ENCODE measurements around the gene EIF4G3. TPM values are rescaled to one million over a fixed set of nuclear protein-coding genes. Genes with fewer than 3 reads are reported as not detected.
"Not testable (repeated sequence)": the region's sequence is repeated elsewhere in the genome, so short reads cannot be mapped to it uniquely, and the experiment has no call there.

EIF4G3 gene
- total and polyA plus RNA-seq, 2 donors (not counting 1 experiment from before 2014, with no cell fraction given), result 33.6 to 76.0 TPM

DNA sequence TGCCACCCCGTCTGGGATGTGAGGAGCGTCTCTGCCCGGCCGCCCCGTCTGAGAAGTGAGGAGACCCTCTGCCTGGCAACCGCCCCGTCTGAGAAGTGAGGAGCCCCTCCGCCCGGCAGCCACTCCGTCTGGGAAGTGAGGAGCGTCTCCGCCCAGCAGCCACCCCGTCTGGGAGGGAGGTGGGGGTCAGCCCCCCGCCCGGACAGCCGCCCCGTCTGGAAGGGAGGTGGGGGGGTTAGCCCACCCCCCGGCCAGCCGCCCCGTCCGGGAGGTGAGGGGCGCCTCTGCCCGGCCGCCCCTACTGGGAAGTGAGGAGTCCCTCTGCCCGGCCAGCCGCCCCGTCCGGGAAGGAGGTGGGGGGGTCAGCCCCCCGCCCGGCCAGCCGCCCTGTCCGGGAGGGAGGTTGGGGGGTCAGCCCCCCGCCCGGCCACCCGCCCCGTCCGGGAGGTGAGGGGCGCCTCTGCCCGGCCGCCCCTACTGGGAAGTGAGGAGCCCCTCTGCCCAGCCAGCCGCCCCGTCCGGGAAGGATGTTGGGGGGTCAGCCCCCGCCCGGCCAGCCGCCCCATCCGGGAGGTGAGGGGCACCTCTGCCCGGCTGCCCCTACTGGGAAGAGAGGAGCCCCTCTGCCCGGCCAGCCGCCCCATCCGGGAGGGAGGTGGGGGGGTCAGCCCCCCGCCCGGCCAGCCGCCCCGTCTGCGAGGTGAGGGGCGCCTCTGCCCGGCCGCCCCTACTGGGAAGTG, 123.3 kb downstream of the EIF4G3 start:
- Histone ChIP-seq H3K79me2 (ENCODE audit: control insufficient read depth, insufficient read depth, low read length) (peaks cover 25% of the 10 kb centered on the region), H3K4me1 (ENCODE audit: control insufficient read depth in 2 of 2, insufficient read depth in 2 of 2, low read length in 2 of 2) (peaks cover 7 to 11% of the 10 kb centered on the region in 2 donors)
- DNase-seq; H3K4me3 Mint-ChIP-seq; POLR2A ChIA-PET; intact Hi-C loops (cut with micrococcal nuclease); H3K27ac Mint-ChIP-seq; H3K9me3 Mint-ChIP-seq (ENCODE audit: insufficient read depth); H3K27ac ChIP-seq (ENCODE audit: low read length in 2 of 2); H4K20me1 ChIP-seq (ENCODE audit: control insufficient read depth, insufficient read depth, low read length, poor library complexity, severe bottlenecking); ATAC-seq (ENCODE audit: low read depth); H3K9me3 ChIP-seq (ENCODE audit: control extremely low read depth in 1 of 3, control insufficient read depth in 2 of 3, insufficient read depth in 1 of 3, low read length in 2 of 3); H2AFZ ChIP-seq (ENCODE audit: insufficient read depth, low read depth, low read length, poor library complexity, severe bottlenecking); H3K9ac ChIP-seq (ENCODE audit: low read length); H3K27me3 ChIP-seq (replicated peaks in 1 of 4; ENCODE audit: control extremely low read depth in 1 of 4, control insufficient read depth in 3 of 4, insufficient read depth in 4 of 4, low read length in 3 of 4); CTCF ChIA-PET; H3K4me3 ChIP-seq (ENCODE audit: control extremely low read depth in 1 of 5, extremely low read depth in 1 of 5, insufficient read depth in 1 of 5, low read depth in 2 of 5, low read length in 4 of 5); H3K36me3 ChIP-seq (replicated peaks in 1 of 2; ENCODE audit: control extremely low read depth in 1 of 2, control insufficient read depth in 1 of 2, extremely low read depth in 1 of 2, insufficient read depth in 2 of 2, low read length in 1 of 2); H3K27me3 Mint-ChIP-seq; H3K4me2 ChIP-seq (replicated peaks; ENCODE audit: low read depth, low read length, poor library complexity, severe bottlenecking): not testable (repeated sequence)
- 98% methylated on average over 13 of the region's 59 CpGs for WGBS (ENCODE audit: insufficient coverage)
- peaks cover 12% of the 10 kb centered on the region for H3K4me1 Mint-ChIP-seq

DNA sequence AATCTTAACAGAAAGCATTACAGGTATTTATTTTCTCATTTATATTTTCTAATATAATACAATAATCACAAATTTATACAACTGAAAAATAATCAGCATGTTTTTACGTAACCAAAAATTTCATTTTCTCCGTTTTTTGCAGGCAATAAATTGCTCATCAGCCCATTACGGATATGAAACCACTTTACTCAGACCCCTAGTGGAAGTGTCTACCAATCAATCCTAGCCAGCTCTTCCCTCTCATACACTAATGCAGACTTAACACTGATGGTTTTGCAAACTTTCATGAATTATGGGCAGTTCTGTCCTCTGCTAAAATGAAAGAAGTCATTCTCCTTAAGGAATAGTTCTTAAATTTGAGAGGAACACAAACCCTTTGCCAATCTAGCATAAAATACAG, 124.7 kb downstream of the EIF4G3 start:
- no peak overlapping the region for H3K27ac Mint-ChIP-seq
- 69% methylated on average over 3 of the region's 3 CpGs for WGBS (ENCODE audit: insufficient coverage)
- Histone ChIP-seq H3K4me2 (replicated peaks; ENCODE audit: low read depth, low read length, poor library complexity, severe bottlenecking) (no peak overlapping the region), H3K36me3 (replicated peaks in 1 of 2; ENCODE audit: control extremely low read depth in 1 of 2, control insufficient read depth in 1 of 2, extremely low read depth in 1 of 2, insufficient read depth in 2 of 2, low read length in 1 of 2) (peaks cover 2 to 11% of the 10 kb centered on the region in 2 experiments), H3K9ac (ENCODE audit: low read length) (no peak overlapping the region), H4K20me1 (ENCODE audit: control insufficient read depth, insufficient read depth, low read length, poor library complexity, severe bottlenecking) (no peaks in the 10 kb centered on the region), H3K27me3 (replicated peaks in 1 of 4; ENCODE audit: control extremely low read depth in 1 of 4, control insufficient read depth in 3 of 4, insufficient read depth in 4 of 4, low read length in 3 of 4) (no peaks in the 10 kb centered on the region), H3K4me3 (ENCODE audit: control extremely low read depth in 1 of 5, extremely low read depth in 1 of 5, insufficient read depth in 1 of 5, low read depth in 2 of 5, low read length in 4 of 5) (no peak overlapping the region), H3K4me1 (ENCODE audit: control insufficient read depth in 2 of 2, insufficient read depth in 2 of 2, low read length in 2 of 2) (peaks cover 7 to 11% of the 10 kb centered on the region in 2 donors), H3K79me2 (ENCODE audit: control insufficient read depth, insufficient read depth, low read length) (peaks cover 37% of the 10 kb centered on the region), H3K9me3 (ENCODE audit: control extremely low read depth in 1 of 3, control insufficient read depth in 2 of 3, insufficient read depth in 1 of 3, low read length in 2 of 3) (no peaks in the 10 kb centered on the region), H3K27ac (ENCODE audit: low read length in 2 of 2) (no peak overlapping the region), H2AFZ (ENCODE audit: insufficient read depth, low read depth, low read length, poor library complexity, severe bottlenecking) (no peak overlapping the region)
- intact Hi-C loops (cut with micrococcal nuclease), result no loop called here
- H3K9me3 Mint-ChIP-seq (ENCODE audit: insufficient read depth), result peaks cover 2% of the 10 kb centered on the region
- TF ChIP-seq, protein P1, sequence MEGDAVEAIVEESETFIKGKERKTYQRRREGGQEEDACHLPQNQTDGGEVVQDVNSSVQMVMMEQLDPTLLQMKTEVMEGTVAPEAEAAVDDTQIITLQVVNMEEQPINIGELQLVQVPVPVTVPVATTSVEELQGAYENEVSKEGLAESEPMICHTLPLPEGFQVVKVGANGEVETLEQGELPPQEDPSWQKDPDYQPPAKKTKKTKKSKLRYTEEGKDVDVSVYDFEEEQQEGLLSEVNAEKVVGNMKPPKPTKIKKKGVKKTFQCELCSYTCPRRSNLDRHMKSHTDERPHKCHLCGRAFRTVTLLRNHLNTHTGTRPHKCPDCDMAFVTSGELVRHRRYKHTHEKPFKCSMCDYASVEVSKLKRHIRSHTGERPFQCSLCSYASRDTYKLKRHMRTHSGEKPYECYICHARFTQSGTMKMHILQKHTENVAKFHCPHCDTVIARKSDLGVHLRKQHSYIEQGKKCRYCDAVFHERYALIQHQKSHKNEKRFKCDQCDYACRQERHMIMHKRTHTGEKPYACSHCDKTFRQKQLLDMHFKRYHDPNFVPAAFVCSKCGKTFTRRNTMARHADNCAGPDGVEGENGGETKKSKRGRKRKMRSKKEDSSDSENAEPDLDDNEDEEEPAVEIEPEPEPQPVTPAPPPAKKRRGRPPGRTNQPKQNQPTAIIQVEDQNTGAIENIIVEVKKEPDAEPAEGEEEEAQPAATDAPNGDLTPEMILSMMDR (IDR thresholded peaks at IDR 0.05), result no peak
- no peak for TF ChIP-seq EZH2 (IDR thresholded peaks at IDR 0.05; ENCODE audit: borderline replicate concordance, insufficient read depth, low read depth, low read length, poor library complexity, severe bottlenecking)
- ChIA-PET CTCF (no interaction called here), POLR2A (no interaction called here)
- H3K27me3 Mint-ChIP-seq, result no peaks in the 10 kb centered on the region
- H3K4me1 Mint-ChIP-seq, result peaks cover 12% of the 10 kb centered on the region
- ATAC-seq (ENCODE audit: low read depth) (no peak), DNase-seq (no peak)
- H3K4me3 Mint-ChIP-seq, result no peak overlapping the region
